A673 (cell line): ENCODE data around the gene CCDC73. TPM values are rescaled to one million over a fixed set of nuclear protein-coding genes. Genes with fewer than 3 reads are reported as not detected.

ENCODE experiments used
- BruUV-seq: library from RNA; stranded (reverse); fragments of 400-500 nt; replicated peaks from 2 replicates; lab custom pipeline; 2021; lab: Mats Ljungman, UMichigan
- CTCF ChIA-PET: fragments of 300-600 bp; sonication (Branson Sonifier 250); formaldehyde crosslinking; loops from one replicate; lab custom pipeline; 2022; ENCODE audit warnings: antibody characterized with exemption; lab: Charles Lee
- POLR2A ChIA-PET: fragments of 300-600 bp; sonication (Branson Sonifier 250); formaldehyde crosslinking; loops from one replicate; lab custom pipeline; 2022; ENCODE audit warnings: antibody characterized with exemption; ENCODE audit not compliant: low non-redundant PET; lab: Charles Lee
- DNase-seq: peaks from one replicate; pipeline ENCODE4 v3.0.0-alpha.2; 2015; ENCODE audit warnings: low spot score
- H3K27ac ChIP-seq: fragments of 200-600 bp; sonication (generic); 2 replicates; pipeline ENCODE4 v1.5.1; 2016; ENCODE audit warnings: mixed run types, low read depth, mild to moderate bottlenecking, mixed read lengths, antibody characterized with exemption, low read length; ENCODE audit not compliant: poor library complexity, severe bottlenecking
- H3K27me3 ChIP-seq: fragments of 200-600 bp; sonication (generic); replicated peaks from 2 replicates; pipeline ENCODE4 v1.6.1; 2017; ENCODE audit warnings: mixed run types, low read depth, mild to moderate bottlenecking, mixed read lengths, antibody characterized with exemption, low read length; ENCODE audit not compliant: insufficient read depth, poor library complexity
- H3K36me3 ChIP-seq: fragments of 200-600 bp; sonication (generic); 2 replicates; pipeline ENCODE4 v1.6.1; 2016; ENCODE audit warnings: mixed run types, mild to moderate bottlenecking, mixed read lengths, antibody characterized with exemption, low read length; ENCODE audit not compliant: insufficient read depth, poor library complexity, severe bottlenecking
- H3K4me1 ChIP-seq: fragments of 200-600 bp; sonication (generic); 2 replicates; pipeline ENCODE4 v1.6.1; 2017; ENCODE audit warnings: mixed run types, mild to moderate bottlenecking, mixed read lengths, antibody characterized with exemption, low read length; ENCODE audit not compliant: insufficient read depth, poor library complexity, severe bottlenecking
- H3K4me3 ChIP-seq: fragments of 200-600 bp; sonication (generic); 2 replicates; pipeline ENCODE4 v1.5.1; 2016; ENCODE audit warnings: low read depth, mixed run types, mild to moderate bottlenecking, mixed read lengths, low read length; ENCODE audit not compliant: poor library complexity, severe bottlenecking
- H3K9me3 ChIP-seq: fragments of 200-600 bp; sonication (generic); 2 replicates; pipeline ENCODE4 v1.6.1; 2016; ENCODE audit warnings: mixed run types, low read depth, mild to moderate bottlenecking, mixed read lengths, antibody characterized with exemption, low read length; ENCODE audit not compliant: poor library complexity, severe bottlenecking
- CTCF ChIP-seq: fragments of 300-800, 200-600 bp; sonication (generic); conservative IDR thresholded peaks from 2 replicates; pipeline ENCODE4 v1.5.1; 2017; ENCODE audit warnings: low read depth, mild to moderate bottlenecking, antibody characterized with exemption, low read length, moderate library complexity, mixed read lengths
- EZH2 ChIP-seq: fragments of 200-600 bp; sonication (generic); IDR thresholded peaks from 2 replicates; pipeline ENCODE4 v1.6.1; 2017; ENCODE audit warnings: borderline replicate concordance, low read depth, mild to moderate bottlenecking, mixed read lengths, antibody characterized with exemption, low read length; ENCODE audit not compliant: poor library complexity, severe bottlenecking
- intact Hi-C: fragments of 100-400 bp; cut with micrococcal nuclease; formaldehyde crosslinking; loops from one replicate; pipeline ENCODE4 v1.10.0; 2022; ENCODE audit not compliant: unreplicated experiment
- total RNA-seq: library from RNA; stranded (reverse); gene quantifications from 2 replicates; pipeline ENCODE4 v1.2.3, GENCODE V29; 2021

Gene CCDC73
- total RNA-seq, 1 experiment from 2014 or later = not detected

- DNase-seq = no peak
- H3K27ac ChIP-seq = no peak overlapping the region
- CTCF ChIA-PET = no interaction called here
- POLR2A ChIA-PET = no interaction called here
- no TSS peak for BruUV-seq
- no peaks in the 10 kb centered on the region for H3K9me3 ChIP-seq
- peaks cover 12% of the 10 kb centered on the region for H3K27me3 ChIP-seq
- no peaks in the 10 kb centered on the region for H3K36me3 ChIP-seq
- no peaks in the 10 kb centered on the region for H3K4me1 ChIP-seq
- H3K4me3 ChIP-seq = no peak overlapping the region
- no peak for TF ChIP-seq CTCF
- no peak for TF ChIP-seq EZH2
- intact Hi-C loops = no loop called here
Observed at GRCh38 chr11:32671051-32671450, 123.4 kb downstream of the CCDC73 start.

DNA sequence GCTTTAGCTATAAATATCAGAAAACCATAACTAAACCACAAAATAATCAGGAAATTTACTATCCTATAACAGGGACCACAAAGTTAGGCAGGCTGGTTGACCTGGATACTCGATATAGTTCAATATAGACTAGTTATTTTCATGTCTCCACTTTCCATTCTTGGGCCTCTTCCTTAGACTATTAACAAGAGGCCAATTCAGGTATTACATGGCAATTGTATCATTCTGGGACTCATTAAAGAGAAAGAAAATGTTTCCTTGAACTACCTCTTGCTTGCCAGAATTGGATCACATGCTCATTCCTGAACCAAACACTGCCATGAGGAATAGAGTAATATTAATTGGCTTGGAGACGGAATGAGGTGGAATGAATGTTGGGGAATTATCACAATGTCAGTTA lies 134.8 kb downstream of the CCDC73 start:
- H3K27me3 ChIP-seq = peaks cover 35% of the 10 kb centered on the region
- TF ChIP-seq EZH2 = no peak
- TF ChIP-seq CTCF = no peak
- H3K36me3 ChIP-seq = no peaks in the 10 kb centered on the region
- H3K4me1 ChIP-seq = no peaks in the 10 kb centered on the region
- no peak overlapping the region for H3K4me3 ChIP-seq
- no peak overlapping the region for H3K27ac ChIP-seq
- DNase-seq = peak; percentile 29
- intact Hi-C loops = no loop called here
- no TSS peak for BruUV-seq
- ChIA-PET POLR2A (no interaction called here), CTCF (no interaction called here)
- no peaks in the 10 kb centered on the region for H3K9me3 ChIP-seq

- intact Hi-C loops = no loop called here
- POLR2A ChIA-PET = no interaction called here
- Histone ChIP-seq H3K4me1 (no peaks in the 10 kb centered on the region), H3K4me3 (no peak overlapping the region), H3K27ac (no peak overlapping the region), H3K27me3 (peaks cover 42% of the 10 kb centered on the region), H3K36me3 (no peaks in the 10 kb centered on the region), H3K9me3 (no peaks in the 10 kb centered on the region)
- BruUV-seq = no TSS peak
- no peak for DNase-seq
- TF ChIP-seq CTCF = no peak
- TF ChIP-seq EZH2 = peak; percentile 71
- CTCF ChIA-PET = no interaction called here
Observed at GRCh38 chr11:32658639-32659406, 135.6 kb downstream of the CCDC73 start.
